Thoracic aorta (tissue), 2 donors: ENCODE results near the gene LRRC28. TPM values are rescaled to one million over a fixed set of nuclear protein-coding genes. Genes with fewer than 3 reads are reported as not detected.
A peak's percentile ranks its signal among the peaks of the same experiment; 100 is the strongest.

ENCODE experiments used
- ATAC-seq: fragments of 150-250 bp; one replicate; pipeline ENCODE4 v1.8.0; 2017; ENCODE audit warnings: low read depth; ENCODE audit not compliant: insufficient number of reproducible peaks, low FRiP score
- DNase-seq: peaks from one replicate; pipeline ENCODE4 v3.0.0-alpha.2; 2020; ENCODE audit warnings: low spot score
- H3K27ac ChIP-seq, 2 donors: fragments of 200-600 bp; sonication (generic); 1 replicate in 1 of 2; 2 replicates in 1 of 2; pipeline ENCODE4 v1.5.1; 2016; ENCODE audit warnings: mild to moderate bottlenecking in 2 of 2, moderate library complexity in 2 of 2
- H3K27me3 ChIP-seq: fragments of 200-600 bp; sonication (generic); replicated peaks from 2 replicates; pipeline ENCODE4 v1.6.0; 2016; ENCODE audit warnings: mild to moderate bottlenecking; ENCODE audit not compliant: insufficient read depth
- H3K36me3 ChIP-seq: fragments of 200-600 bp; sonication (generic); one replicate; pipeline ENCODE4 v1.5.1; 2016
- H3K4me1 ChIP-seq, 2 donors: fragments of 200-600 bp; sonication (generic); 1 replicate in 1 of 2; 2 replicates in 1 of 2; pipeline versions ENCODE4 v1.5.1 to v1.6.0; 2016; ENCODE audit warnings: low read depth in 2 of 2, mild to moderate bottlenecking in 1 of 2; ENCODE audit not compliant: control insufficient read depth in 1 of 2
- H3K4me3 ChIP-seq: fragments of 200-600 bp; sonication (generic); 2 replicates; pipeline ENCODE4 v1.5.1; 2016; ENCODE audit warnings: mild to moderate bottlenecking
- H3K9me3 ChIP-seq: fragments of 200-600 bp; sonication (generic); 2 replicates; pipeline ENCODE4 v1.5.1; 2016
- total RNA-seq, 2 donors: library from RNA; depleted of rRNA; stranded (reverse); fragments of >200 nt; gene quantifications; one replicate each; pipeline versions ENCODE4 v1.1.0 to v1.2.3, GENCODE V29; 2016
- TF ChIP-seq, protein P1 (sequence below): fragments of 200-600 bp; sonication (generic); IDR thresholded peaks from one replicate; pipeline ENCODE4 v1.5.1; 2019; ENCODE audit warnings: antibody characterized with exemption

LRRC28 gene
- total RNA-seq, 2 donors from 2014 or later: 30.1 to 35.3 TPM

DNA sequence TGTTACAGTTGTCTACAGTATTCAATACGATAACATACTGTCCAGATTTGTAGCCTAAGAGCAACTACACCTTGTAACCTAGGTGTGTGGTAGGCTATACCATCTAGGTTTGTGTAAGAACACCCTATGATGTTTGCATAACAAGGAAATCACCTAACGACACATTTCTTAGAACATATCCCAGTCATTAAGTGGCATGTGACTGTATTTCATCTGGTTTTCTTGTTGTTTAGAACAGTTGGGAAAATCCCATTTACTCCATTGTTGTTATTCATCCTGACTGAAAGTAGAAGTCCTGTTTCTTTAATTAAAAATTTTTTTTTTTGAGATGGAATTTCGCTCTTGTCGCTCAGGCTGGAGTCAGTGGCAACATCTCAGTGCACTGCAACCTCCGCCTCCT lies 31.3 kb downstream of the LRRC28 start:
- peaks cover 2 to 16% of the 10 kb centered on the region in 2 donors for H3K4me1 ChIP-seq
- no peak overlapping the region for H3K27ac ChIP-seq
- no peaks in the 10 kb centered on the region for H3K9me3 ChIP-seq
- H3K4me3 ChIP-seq: no peak overlapping the region
- no peaks in the 10 kb centered on the region for H3K27me3 ChIP-seq
- H3K36me3 ChIP-seq: no peaks in the 10 kb centered on the region
- DNase-seq (no peak), ATAC-seq (no peak)
- TF ChIP-seq, protein P1, sequence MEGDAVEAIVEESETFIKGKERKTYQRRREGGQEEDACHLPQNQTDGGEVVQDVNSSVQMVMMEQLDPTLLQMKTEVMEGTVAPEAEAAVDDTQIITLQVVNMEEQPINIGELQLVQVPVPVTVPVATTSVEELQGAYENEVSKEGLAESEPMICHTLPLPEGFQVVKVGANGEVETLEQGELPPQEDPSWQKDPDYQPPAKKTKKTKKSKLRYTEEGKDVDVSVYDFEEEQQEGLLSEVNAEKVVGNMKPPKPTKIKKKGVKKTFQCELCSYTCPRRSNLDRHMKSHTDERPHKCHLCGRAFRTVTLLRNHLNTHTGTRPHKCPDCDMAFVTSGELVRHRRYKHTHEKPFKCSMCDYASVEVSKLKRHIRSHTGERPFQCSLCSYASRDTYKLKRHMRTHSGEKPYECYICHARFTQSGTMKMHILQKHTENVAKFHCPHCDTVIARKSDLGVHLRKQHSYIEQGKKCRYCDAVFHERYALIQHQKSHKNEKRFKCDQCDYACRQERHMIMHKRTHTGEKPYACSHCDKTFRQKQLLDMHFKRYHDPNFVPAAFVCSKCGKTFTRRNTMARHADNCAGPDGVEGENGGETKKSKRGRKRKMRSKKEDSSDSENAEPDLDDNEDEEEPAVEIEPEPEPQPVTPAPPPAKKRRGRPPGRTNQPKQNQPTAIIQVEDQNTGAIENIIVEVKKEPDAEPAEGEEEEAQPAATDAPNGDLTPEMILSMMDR: no peak

DNA sequence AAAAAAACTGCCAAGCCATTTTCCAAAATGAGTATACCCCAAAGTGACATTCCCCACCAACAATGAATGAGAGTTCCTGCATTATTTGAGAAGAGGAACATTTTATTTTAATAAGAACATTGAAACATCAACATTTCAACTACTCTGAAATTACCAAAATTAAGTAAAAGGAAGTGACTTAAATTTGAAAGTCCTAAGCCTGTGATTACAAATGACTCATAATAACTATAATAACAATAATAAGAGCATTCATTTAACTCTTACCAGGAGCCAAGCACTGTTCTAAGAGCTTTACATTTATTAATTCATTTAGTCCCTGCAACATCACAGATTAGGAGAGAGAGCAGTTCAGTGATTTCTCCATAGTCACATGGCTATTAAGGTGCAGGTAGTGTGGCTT lies 32.4 kb downstream of the LRRC28 start:
- peaks cover 2 to 16% of the 10 kb centered on the region in 2 donors for H3K4me1 ChIP-seq
- ATAC-seq: no peak

DNA sequence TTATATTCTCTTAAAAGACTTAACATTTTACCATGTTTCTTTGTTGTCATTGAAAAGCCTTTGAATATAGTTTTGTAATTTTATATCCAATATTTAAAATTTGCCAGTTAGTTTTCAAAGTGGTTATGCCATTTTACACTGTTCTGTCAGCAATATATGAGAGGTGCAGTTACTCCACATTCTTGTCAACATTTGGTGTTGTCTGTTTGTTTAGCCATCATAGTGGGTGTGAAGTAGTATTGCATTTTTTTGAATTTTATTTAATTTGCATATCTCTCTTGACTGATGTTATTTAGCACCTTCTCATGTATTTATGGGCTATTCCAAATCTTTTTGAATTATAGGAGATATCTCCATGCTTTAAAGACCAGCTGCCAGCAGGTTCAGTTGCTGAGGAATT lies 40.4 kb downstream of the LRRC28 start:
- Histone ChIP-seq H3K27ac (no peak overlapping the region), H3K9me3 (no peaks in the 10 kb centered on the region), H3K4me3 (no peak overlapping the region), H3K4me1 (peaks cover 3 to 11% of the 10 kb centered on the region in 2 donors), H3K36me3 (no peaks in the 10 kb centered on the region), H3K27me3 (no peaks in the 10 kb centered on the region)
- TF ChIP-seq, protein P1: no peak
- DNase-seq (no peak), ATAC-seq (no peak)

More for the DNA sequence above, 32.4 kb downstream of the LRRC28 start:
- Histone ChIP-seq H3K9me3 (no peaks in the 10 kb centered on the region), H3K27me3 (no peaks in the 10 kb centered on the region), H3K36me3 (no peaks in the 10 kb centered on the region), H3K4me3 (no peak overlapping the region), H3K27ac (peak overlapping the region in 1 of 2 donors; percentile 26)
- TF ChIP-seq, protein P1: no peak
- DNase-seq: no peak

DNA sequence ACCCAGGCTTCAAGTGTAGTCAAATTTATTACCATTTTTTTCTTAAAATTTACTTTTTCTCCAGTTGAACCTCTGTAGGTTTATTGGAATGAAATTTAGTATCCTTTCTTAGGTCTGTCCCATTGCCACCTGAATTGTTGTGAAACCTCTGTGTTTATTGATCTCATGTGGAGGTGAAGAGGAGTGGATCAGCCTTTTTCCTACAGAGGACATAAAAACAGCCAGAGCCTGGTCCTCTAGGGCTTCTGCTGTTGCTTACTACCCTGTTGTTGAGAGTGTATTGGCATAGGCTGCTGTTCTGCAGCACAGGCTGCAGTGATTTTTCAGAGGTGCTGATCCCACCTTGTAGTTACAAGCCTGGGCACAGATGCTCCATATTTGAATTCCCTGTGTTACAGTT lies 44.6 kb downstream of the LRRC28 start:
- DNase-seq (no peak), ATAC-seq (no peak)
- H3K27me3 ChIP-seq: no peaks in the 10 kb centered on the region
- H3K9me3 ChIP-seq: no peaks in the 10 kb centered on the region
- peak overlapping the region; percentile 40 to 44 for H3K27ac ChIP-seq
- H3K4me3 ChIP-seq: no peak overlapping the region
- TF ChIP-seq, protein P1: no peak
- H3K4me1 ChIP-seq: peaks cover 16 to 27% of the 10 kb centered on the region in 2 donors
- H3K36me3 ChIP-seq: no peaks in the 10 kb centered on the region

DNA sequence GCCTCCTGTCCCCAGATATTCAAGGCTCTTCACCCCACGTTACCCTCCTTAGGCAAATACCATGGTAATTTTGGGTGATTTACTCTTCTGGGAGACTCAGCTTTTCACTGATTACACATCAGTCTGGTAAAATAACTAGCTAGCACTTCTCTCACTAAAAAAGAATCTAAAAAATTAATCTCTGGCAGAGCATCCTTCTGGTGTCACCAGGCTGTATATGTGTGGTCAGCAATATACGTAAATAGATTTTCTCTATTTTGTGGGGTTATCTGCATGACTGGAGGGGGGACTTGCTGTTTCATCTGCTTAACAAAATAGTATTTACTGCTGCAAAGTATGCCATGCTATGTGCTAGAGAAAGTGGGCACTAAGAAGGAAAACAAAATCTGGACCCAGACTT lies 45.1 kb downstream of the LRRC28 start:
- no peaks in the 10 kb centered on the region for H3K27me3 ChIP-seq
- H3K27ac ChIP-seq: peak overlapping the region; percentile 40 to 44
- H3K4me1 ChIP-seq: peaks cover 16 to 27% of the 10 kb centered on the region in 2 donors
- ATAC-seq (no peak), DNase-seq (no peak)
- no peaks in the 10 kb centered on the region for H3K36me3 ChIP-seq
- H3K9me3 ChIP-seq: no peaks in the 10 kb centered on the region
- TF ChIP-seq, protein P1: no peak
- no peak overlapping the region for H3K4me3 ChIP-seq
